GM19193 (cell line): ENCODE results near the gene DOHH.

ENCODE experiments used
- POLR2A ChIP-seq: IDR thresholded peaks from 4 replicates; pipeline ENCODE4 v1.6.1; 2011; ENCODE audit not compliant: insufficient read depth, insufficient read length; ENCODE audit errors: extremely low read depth

DOHH gene

GRCh38 chr19:3442487-3443071 lies 57.9 kb downstream of the DOHH start:
- no peak for TF ChIP-seq POLR2A

DNA sequence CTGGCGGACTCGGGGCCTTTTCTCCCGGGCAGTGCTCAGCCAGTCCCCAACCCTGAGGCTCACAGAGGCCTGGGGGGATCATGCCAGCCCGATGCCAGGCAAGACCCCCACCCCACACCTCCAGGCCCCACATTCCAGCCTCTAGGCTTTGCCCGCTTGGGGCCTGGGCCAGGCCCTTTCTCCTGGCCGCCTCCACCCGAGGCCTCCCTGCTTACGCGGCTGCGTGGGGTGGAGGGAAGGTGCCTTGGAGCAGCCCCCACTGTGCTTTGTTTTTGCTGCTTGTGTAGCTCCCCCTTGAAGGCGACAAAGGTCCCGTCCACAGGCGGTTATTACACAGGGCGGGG lies 58.5 kb downstream of the DOHH start:
- TF ChIP-seq POLR2A = no peak

- TF ChIP-seq POLR2A = no peak
Measured at GRCh38 chr19:3441089-3441985, 59.1 kb downstream of the DOHH start.
